Pericardium fibroblast (primary cell): ENCODE measurements around the gene KATNAL1. TPM values are rescaled to one million over a fixed set of nuclear protein-coding genes. Genes with fewer than 3 reads are reported as not detected.

Experiments used
- total RNA-seq: library from RNA; depleted of rRNA; stranded (reverse); fragments of >200 nt; gene quantifications from 2 replicates; pipeline ENCODE4 v1.2.3, GENCODE V29; 2015

KATNAL1 gene
- 7.1 and 10.6 TPM in 2 replicates for total RNA-seq

GRCh38 chr13:30307194-30307970 is at the start of gene KATNAL1:
Gene KATNAL1, minus strand, starts transcription at chr13:30307551. Its CDS starts 23,774 bp downstream, at chr13:30283777.

Other genes starting within 250 kb of the KATNAL1 start
- not detected in 2 replicates for gene UBE2L5, start 114.9 kb upstream of the KATNAL1 start, total RNA-seq
- gene HMGB1, start 158.4 kb upstream of the KATNAL1 start, total RNA-seq = 89.5 and 128 TPM in 2 replicates